ENCODE measurements around the gene SND1.

Gene SND1

DNA sequence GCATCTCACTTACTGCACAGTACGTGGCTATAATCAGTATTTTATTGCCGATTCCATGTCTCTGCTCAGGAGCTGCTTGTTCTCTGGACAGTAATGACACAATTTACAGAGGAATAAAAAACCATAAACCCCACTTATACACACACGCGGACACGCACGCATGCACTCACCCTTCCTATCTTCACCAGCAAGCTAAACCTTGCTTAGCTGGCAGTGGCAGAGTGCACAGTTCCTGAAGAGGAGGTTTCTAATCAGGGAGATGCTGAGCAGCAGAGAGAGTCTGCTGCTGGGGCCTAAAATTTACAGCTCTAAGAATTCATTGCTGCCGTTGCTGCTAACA, 66.3 kb downstream of the SND1 start (continued):
- no peak for TF ChIP-seq ZEB2 (tag by site-specific recombination; IDR thresholded peaks at IDR 0.05)

DNA sequence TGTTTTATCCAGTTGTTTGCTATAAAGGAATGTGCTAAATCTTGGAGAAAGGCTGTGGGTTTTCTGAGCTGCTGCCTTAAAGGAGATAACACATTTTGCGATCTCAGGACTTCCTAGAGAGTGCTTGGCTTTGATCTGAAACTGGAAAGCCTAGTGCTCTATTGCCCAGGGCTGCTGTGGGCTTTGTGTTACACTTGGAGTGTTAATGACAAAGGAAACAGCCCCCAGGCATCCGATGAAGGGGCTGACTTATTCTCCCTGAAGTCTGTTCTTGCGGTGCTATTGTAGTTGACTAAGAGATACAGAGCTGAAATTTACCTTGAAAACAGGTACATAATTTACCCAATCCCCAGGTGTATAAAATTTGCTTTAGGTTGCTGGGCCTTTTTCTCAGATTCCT, 74.5 kb downstream of the SND1 start:
- no peak overlapping the region for H3K27ac ChIP-seq (ENCODE audit: extremely low read depth, low read depth, low read length)
- ChIA-PET CTCF (interaction anchor here (1.0 kb wide), 1 partner anchor 12 kb away, joined by 3 read pairs; no protein-coding TSS in a partner anchor), POLR2A (interaction anchor here (0.6 kb wide), 1 partner anchor 305 kb away, joined by 4 read pairs; the partner anchor contains the start of gene LRRC4)
- peaks cover 9 to 70% of the 10 kb centered on the region in 2 experiments; a peak in 2 of 3 replicates for H3K36me3 ChIP-seq (ENCODE audit: control insufficient read depth in 2 of 2, insufficient read depth in 1 of 2, low read length in 2 of 2)
- no peak overlapping the region for H3K4me3 ChIP-seq (ENCODE audit: low read depth, low read length)
- no peaks in the 10 kb centered on the region for H3K4me1 ChIP-seq (ENCODE audit: control insufficient read depth, insufficient read depth, low read length)
- TF ChIP-seq ZNF211 (tag by site-specific recombination; IDR thresholded peaks at IDR 0.05; ENCODE audit: low read depth) (no peak), WT1 (tag by site-specific recombination; IDR thresholded peaks at IDR 0.05) (no peak), ZNF558 (tag by site-specific recombination; IDR thresholded peaks at IDR 0.05) (no peak), ZBTB21 (tag by site-specific recombination; IDR thresholded peaks at IDR 0.05) (no peak), ZNF792 (tag by site-specific recombination; IDR thresholded peaks at IDR 0.05) (no peak), ZNF610 (tag by site-specific recombination; IDR thresholded peaks at IDR 0.05; ENCODE audit: borderline replicate concordance) (no peak), ZEB2 (tag by site-specific recombination; IDR thresholded peaks at IDR 0.05) (no peak), GLI2 (tag by site-specific recombination; IDR thresholded peaks at IDR 0.05; ENCODE audit: borderline replicate concordance, low read depth) (no peak)
- TF ChIP-seq, protein P1, sequence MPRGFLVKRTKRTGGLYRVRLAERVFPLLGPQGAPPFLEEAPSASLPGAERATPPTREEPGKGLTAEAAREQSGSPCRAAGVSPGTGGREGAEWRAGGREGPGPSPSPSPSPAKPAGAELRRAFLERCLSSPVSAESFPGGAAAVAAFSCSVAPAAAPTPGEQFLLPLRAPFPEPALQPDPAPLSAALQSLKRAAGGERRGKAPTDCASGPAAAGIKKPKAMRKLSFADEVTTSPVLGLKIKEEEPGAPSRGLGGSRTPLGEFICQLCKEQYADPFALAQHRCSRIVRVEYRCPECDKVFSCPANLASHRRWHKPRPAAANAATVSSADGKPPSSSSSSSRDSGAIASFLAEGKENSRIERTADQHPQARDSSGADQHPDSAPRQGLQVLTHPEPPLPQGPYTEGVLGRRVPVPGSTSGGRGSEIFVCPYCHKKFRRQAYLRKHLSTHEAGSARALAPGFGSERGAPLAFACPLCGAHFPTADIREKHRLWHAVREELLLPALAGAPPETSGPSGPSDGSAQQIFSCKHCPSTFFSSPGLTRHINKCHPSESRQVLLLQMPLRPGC (tag by site-specific recombination; IDR thresholded peaks at IDR 0.05), result no peak
- TF ChIP-seq, protein P2, sequence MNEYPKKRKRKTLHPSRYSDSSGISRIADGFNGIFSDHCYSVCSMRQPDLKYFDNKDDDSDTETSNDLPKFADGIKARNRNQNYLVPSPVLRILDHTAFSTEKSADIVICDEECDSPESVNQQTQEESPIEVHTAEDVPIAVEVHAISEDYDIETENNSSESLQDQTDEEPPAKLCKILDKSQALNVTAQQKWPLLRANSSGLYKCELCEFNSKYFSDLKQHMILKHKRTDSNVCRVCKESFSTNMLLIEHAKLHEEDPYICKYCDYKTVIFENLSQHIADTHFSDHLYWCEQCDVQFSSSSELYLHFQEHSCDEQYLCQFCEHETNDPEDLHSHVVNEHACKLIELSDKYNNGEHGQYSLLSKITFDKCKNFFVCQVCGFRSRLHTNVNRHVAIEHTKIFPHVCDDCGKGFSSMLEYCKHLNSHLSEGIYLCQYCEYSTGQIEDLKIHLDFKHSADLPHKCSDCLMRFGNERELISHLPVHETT (tag by site-specific recombination; IDR thresholded peaks at IDR 0.05), result no peak
- TF ChIP-seq, protein P3, sequence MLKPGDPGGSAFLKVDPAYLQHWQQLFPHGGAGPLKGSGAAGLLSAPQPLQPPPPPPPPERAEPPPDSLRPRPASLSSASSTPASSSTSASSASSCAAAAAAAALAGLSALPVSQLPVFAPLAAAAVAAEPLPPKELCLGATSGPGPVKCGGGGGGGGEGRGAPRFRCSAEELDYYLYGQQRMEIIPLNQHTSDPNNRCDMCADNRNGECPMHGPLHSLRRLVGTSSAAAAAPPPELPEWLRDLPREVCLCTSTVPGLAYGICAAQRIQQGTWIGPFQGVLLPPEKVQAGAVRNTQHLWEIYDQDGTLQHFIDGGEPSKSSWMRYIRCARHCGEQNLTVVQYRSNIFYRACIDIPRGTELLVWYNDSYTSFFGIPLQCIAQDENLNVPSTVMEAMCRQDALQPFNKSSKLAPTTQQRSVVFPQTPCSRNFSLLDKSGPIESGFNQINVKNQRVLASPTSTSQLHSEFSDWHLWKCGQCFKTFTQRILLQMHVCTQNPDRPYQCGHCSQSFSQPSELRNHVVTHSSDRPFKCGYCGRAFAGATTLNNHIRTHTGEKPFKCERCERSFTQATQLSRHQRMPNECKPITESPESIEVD (tag by site-specific recombination; IDR thresholded peaks at IDR 0.05), result no peak
- TF ChIP-seq, protein P4, sequence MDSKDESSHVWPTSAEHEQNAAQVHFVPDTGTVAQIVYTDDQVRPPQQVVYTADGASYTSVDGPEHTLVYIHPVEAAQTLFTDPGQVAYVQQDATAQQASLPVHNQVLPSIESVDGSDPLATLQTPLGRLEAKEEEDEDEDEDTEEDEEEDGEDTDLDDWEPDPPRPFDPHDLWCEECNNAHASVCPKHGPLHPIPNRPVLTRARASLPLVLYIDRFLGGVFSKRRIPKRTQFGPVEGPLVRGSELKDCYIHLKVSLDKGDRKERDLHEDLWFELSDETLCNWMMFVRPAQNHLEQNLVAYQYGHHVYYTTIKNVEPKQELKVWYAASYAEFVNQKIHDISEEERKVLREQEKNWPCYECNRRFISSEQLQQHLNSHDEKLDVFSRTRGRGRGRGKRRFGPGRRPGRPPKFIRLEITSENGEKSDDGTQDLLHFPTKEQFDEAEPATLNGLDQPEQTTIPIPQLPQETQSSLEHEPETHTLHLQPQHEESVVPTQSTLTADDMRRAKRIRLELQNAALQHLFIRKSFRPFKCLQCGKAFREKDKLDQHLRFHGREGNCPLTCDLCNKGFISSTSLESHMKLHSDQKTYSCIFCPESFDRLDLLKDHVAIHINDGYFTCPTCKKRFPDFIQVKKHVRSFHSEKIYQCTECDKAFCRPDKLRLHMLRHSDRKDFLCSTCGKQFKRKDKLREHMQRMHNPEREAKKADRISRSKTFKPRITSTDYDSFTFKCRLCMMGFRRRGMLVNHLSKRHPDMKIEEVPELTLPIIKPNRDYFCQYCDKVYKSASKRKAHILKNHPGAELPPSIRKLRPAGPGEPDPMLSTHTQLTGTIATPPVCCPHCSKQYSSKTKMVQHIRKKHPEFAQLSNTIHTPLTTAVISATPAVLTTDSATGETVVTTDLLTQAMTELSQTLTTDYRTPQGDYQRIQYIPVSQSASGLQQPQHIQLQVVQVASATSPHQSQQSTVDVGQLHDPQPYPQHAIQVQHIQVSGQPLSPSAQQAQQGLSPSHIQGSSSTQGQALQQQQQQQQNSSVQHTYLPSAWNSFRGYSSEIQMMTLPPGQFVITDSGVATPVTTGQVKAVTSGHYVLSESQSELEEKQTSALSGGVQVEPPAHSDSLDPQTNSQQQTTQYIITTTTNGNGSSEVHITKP (tag by site-specific recombination; IDR thresholded peaks at IDR 0.05), result no peak
- TF ChIP-seq, protein P5, sequence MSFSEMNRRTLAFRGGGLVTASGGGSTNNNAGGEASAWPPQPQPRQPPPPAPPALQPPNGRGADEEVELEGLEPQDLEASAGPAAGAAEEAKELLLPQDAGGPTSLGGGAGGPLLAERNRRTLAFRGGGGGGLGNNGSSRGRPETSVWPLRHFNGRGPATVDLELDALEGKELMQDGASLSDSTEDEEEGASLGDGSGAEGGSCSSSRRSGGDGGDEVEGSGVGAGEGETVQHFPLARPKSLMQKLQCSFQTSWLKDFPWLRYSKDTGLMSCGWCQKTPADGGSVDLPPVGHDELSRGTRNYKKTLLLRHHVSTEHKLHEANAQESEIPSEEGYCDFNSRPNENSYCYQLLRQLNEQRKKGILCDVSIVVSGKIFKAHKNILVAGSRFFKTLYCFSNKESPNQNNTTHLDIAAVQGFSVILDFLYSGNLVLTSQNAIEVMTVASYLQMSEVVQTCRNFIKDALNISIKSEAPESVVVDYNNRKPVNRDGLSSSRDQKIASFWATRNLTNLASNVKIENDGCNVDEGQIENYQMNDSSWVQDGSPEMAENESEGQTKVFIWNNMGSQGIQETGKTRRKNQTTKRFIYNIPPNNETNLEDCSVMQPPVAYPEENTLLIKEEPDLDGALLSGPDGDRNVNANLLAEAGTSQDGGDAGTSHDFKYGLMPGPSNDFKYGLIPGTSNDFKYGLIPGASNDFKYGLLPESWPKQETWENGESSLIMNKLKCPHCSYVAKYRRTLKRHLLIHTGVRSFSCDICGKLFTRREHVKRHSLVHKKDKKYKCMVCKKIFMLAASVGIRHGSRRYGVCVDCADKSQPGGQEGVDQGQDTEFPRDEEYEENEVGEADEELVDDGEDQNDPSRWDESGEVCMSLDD (tag by site-specific recombination; IDR thresholded peaks at IDR 0.05), result no peak
- TF ChIP-seq, protein P6, sequence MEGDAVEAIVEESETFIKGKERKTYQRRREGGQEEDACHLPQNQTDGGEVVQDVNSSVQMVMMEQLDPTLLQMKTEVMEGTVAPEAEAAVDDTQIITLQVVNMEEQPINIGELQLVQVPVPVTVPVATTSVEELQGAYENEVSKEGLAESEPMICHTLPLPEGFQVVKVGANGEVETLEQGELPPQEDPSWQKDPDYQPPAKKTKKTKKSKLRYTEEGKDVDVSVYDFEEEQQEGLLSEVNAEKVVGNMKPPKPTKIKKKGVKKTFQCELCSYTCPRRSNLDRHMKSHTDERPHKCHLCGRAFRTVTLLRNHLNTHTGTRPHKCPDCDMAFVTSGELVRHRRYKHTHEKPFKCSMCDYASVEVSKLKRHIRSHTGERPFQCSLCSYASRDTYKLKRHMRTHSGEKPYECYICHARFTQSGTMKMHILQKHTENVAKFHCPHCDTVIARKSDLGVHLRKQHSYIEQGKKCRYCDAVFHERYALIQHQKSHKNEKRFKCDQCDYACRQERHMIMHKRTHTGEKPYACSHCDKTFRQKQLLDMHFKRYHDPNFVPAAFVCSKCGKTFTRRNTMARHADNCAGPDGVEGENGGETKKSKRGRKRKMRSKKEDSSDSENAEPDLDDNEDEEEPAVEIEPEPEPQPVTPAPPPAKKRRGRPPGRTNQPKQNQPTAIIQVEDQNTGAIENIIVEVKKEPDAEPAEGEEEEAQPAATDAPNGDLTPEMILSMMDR (tag by site-specific recombination; IDR thresholded peaks at IDR 0.05), result no peak
- TF ChIP-seq, protein P7, sequence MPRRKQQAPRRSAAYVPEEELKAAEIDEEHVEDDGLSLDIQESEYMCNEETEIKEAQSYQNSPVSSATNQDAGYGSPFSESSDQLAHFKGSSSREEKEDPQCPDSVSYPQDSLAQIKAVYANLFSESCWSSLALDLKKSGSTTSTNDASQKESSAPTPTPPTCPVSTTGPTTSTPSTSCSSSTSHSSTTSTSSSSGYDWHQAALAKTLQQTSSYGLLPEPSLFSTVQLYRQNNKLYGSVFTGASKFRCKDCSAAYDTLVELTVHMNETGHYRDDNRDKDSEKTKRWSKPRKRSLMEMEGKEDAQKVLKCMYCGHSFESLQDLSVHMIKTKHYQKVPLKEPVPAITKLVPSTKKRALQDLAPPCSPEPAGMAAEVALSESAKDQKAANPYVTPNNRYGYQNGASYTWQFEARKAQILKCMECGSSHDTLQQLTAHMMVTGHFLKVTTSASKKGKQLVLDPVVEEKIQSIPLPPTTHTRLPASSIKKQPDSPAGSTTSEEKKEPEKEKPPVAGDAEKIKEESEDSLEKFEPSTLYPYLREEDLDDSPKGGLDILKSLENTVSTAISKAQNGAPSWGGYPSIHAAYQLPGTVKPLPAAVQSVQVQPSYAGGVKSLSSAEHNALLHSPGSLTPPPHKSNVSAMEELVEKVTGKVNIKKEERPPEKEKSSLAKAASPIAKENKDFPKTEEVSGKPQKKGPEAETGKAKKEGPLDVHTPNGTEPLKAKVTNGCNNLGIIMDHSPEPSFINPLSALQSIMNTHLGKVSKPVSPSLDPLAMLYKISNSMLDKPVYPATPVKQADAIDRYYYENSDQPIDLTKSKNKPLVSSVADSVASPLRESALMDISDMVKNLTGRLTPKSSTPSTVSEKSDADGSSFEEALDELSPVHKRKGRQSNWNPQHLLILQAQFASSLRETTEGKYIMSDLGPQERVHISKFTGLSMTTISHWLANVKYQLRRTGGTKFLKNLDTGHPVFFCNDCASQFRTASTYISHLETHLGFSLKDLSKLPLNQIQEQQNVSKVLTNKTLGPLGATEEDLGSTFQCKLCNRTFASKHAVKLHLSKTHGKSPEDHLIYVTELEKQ (tag by site-specific recombination; IDR thresholded peaks at IDR 0.05; ENCODE audit: borderline replicate concordance), result no peak
- TF ChIP-seq, protein P8, sequence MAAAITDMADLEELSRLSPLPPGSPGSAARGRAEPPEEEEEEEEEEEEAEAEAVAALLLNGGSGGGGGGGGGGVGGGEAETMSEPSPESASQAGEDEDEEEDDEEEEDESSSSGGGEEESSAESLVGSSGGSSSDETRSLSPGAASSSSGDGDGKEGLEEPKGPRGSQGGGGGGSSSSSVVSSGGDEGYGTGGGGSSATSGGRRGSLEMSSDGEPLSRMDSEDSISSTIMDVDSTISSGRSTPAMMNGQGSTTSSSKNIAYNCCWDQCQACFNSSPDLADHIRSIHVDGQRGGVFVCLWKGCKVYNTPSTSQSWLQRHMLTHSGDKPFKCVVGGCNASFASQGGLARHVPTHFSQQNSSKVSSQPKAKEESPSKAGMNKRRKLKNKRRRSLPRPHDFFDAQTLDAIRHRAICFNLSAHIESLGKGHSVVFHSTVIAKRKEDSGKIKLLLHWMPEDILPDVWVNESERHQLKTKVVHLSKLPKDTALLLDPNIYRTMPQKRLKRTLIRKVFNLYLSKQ (tag by site-specific recombination; IDR thresholded peaks at IDR 0.05; ENCODE audit: borderline replicate concordance), result no peak
- H3K9me3 ChIP-seq (ENCODE audit: control insufficient read depth, insufficient read depth, low read depth, low read length), result no peaks in the 10 kb centered on the region
